A673 (cell line): Measurements from ENCODE around the gene HMGXB3. TPM values are rescaled to one million over a fixed set of nuclear protein-coding genes. Genes with fewer than 3 reads are reported as not detected.

Experiments used
- BruUV-seq: library from RNA; stranded (reverse); fragments of 400-500 nt; replicated peaks from 2 replicates; lab custom pipeline; 2021; lab: Mats Ljungman, UMichigan
- CTCF ChIA-PET: fragments of 300-600 bp; sonication (Branson Sonifier 250); formaldehyde crosslinking; loops from one replicate; lab custom pipeline; 2022; ENCODE audit warnings: antibody characterized with exemption; lab: Charles Lee
- POLR2A ChIA-PET: fragments of 300-600 bp; sonication (Branson Sonifier 250); formaldehyde crosslinking; loops from one replicate; lab custom pipeline; 2022; ENCODE audit warnings: antibody characterized with exemption; ENCODE audit not compliant: low non-redundant PET; lab: Charles Lee
- DNase-seq: peaks from one replicate; pipeline ENCODE4 v3.0.0-alpha.2; 2015; ENCODE audit warnings: low spot score
- H3K27ac ChIP-seq: fragments of 200-600 bp; sonication (generic); 2 replicates; pipeline ENCODE4 v1.5.1; 2016; ENCODE audit warnings: mixed run types, low read depth, mild to moderate bottlenecking, mixed read lengths, antibody characterized with exemption, low read length; ENCODE audit not compliant: poor library complexity, severe bottlenecking
- H3K27me3 ChIP-seq: fragments of 200-600 bp; sonication (generic); replicated peaks from 2 replicates; pipeline ENCODE4 v1.6.1; 2017; ENCODE audit warnings: mixed run types, low read depth, mild to moderate bottlenecking, mixed read lengths, antibody characterized with exemption, low read length; ENCODE audit not compliant: insufficient read depth, poor library complexity
- H3K36me3 ChIP-seq: fragments of 200-600 bp; sonication (generic); 2 replicates; pipeline ENCODE4 v1.6.1; 2016; ENCODE audit warnings: mixed run types, mild to moderate bottlenecking, mixed read lengths, antibody characterized with exemption, low read length; ENCODE audit not compliant: insufficient read depth, poor library complexity, severe bottlenecking
- H3K4me1 ChIP-seq: fragments of 200-600 bp; sonication (generic); 2 replicates; pipeline ENCODE4 v1.6.1; 2017; ENCODE audit warnings: mixed run types, mild to moderate bottlenecking, mixed read lengths, antibody characterized with exemption, low read length; ENCODE audit not compliant: insufficient read depth, poor library complexity, severe bottlenecking
- H3K4me3 ChIP-seq: fragments of 200-600 bp; sonication (generic); 2 replicates; pipeline ENCODE4 v1.5.1; 2016; ENCODE audit warnings: low read depth, mixed run types, mild to moderate bottlenecking, mixed read lengths, low read length; ENCODE audit not compliant: poor library complexity, severe bottlenecking
- H3K9me3 ChIP-seq: fragments of 200-600 bp; sonication (generic); 2 replicates; pipeline ENCODE4 v1.6.1; 2016; ENCODE audit warnings: mixed run types, low read depth, mild to moderate bottlenecking, mixed read lengths, antibody characterized with exemption, low read length; ENCODE audit not compliant: poor library complexity, severe bottlenecking
- EZH2 ChIP-seq: fragments of 200-600 bp; sonication (generic); IDR thresholded peaks from 2 replicates; pipeline ENCODE4 v1.6.1; 2017; ENCODE audit warnings: borderline replicate concordance, low read depth, mild to moderate bottlenecking, mixed read lengths, antibody characterized with exemption, low read length; ENCODE audit not compliant: poor library complexity, severe bottlenecking
- intact Hi-C: fragments of 100-400 bp; cut with micrococcal nuclease; formaldehyde crosslinking; loops from one replicate; pipeline ENCODE4 v1.10.0; 2022; ENCODE audit not compliant: unreplicated experiment
- total RNA-seq: library from RNA; stranded (reverse); gene quantifications from 2 replicates; pipeline ENCODE4 v1.2.3, GENCODE V29; 2021
- TF ChIP-seq, protein P1 (sequence below): fragments of 300-800, 200-600 bp; sonication (generic); conservative IDR thresholded peaks from 2 replicates; pipeline ENCODE4 v1.5.1; 2017; ENCODE audit warnings: low read depth, mild to moderate bottlenecking, antibody characterized with exemption, low read length, moderate library complexity, mixed read lengths

The HMGXB3 gene
- total RNA-seq, 1 experiment from 2014 or later: 52.6 TPM

GRCh38 chr5:150009671-150010387 is 9.3 kb downstream of the HMGXB3 start:
- H3K27me3 ChIP-seq: no peaks in the 10 kb centered on the region
- ChIA-PET POLR2A (interaction anchor here (0.7 kb wide), 2 partner anchors 12 to 72 kb away, joined by 3 to 5 read pairs; no protein-coding TSS in a partner anchor), CTCF (no interaction called here)
- H3K4me1 ChIP-seq: no peaks in the 10 kb centered on the region
- no peak overlapping the region for H3K4me3 ChIP-seq
- no peak overlapping the region for H3K27ac ChIP-seq
- intact Hi-C loops: no loop called here
- no TSS peak for BruUV-seq
- TF ChIP-seq EZH2: no peak
- TF ChIP-seq, protein P1, sequence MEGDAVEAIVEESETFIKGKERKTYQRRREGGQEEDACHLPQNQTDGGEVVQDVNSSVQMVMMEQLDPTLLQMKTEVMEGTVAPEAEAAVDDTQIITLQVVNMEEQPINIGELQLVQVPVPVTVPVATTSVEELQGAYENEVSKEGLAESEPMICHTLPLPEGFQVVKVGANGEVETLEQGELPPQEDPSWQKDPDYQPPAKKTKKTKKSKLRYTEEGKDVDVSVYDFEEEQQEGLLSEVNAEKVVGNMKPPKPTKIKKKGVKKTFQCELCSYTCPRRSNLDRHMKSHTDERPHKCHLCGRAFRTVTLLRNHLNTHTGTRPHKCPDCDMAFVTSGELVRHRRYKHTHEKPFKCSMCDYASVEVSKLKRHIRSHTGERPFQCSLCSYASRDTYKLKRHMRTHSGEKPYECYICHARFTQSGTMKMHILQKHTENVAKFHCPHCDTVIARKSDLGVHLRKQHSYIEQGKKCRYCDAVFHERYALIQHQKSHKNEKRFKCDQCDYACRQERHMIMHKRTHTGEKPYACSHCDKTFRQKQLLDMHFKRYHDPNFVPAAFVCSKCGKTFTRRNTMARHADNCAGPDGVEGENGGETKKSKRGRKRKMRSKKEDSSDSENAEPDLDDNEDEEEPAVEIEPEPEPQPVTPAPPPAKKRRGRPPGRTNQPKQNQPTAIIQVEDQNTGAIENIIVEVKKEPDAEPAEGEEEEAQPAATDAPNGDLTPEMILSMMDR: no peak
- DNase-seq: no peak
- peaks cover 93% of the 10 kb centered on the region for H3K36me3 ChIP-seq
- H3K9me3 ChIP-seq: no peaks in the 10 kb centered on the region

DNA sequence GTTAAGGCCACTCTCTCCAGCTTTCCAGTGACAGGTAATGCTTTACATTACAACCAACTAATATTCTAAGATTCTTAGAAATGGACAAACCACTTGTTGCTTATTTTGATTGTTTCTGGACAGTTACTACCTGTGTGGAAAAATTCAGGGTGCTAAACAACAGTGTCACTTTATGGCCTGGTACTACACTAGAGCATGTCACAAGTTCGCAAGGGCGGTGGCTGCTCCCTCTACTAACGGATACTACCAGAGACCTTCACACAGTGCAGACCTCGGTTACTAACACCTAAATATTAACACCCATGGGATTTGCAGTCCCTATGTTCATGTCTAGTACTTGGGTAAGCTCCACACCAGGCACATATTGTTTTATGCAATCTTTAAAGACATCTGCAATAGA is 13.4 kb downstream of the HMGXB3 start:
- intact Hi-C loops: no loop called here
- Histone ChIP-seq H3K4me1 (no peaks in the 10 kb centered on the region), H3K9me3 (peaks cover 16% of the 10 kb centered on the region), H3K27me3 (no peaks in the 10 kb centered on the region), H3K36me3 (peaks cover 97% of the 10 kb centered on the region), H3K27ac (no peak overlapping the region), H3K4me3 (no peak overlapping the region)
- ChIA-PET CTCF (no interaction called here), POLR2A (no interaction called here)
- DNase-seq: no peak
- no TSS peak for BruUV-seq
- TF ChIP-seq, protein P1: no peak
- TF ChIP-seq EZH2: no peak

DNA sequence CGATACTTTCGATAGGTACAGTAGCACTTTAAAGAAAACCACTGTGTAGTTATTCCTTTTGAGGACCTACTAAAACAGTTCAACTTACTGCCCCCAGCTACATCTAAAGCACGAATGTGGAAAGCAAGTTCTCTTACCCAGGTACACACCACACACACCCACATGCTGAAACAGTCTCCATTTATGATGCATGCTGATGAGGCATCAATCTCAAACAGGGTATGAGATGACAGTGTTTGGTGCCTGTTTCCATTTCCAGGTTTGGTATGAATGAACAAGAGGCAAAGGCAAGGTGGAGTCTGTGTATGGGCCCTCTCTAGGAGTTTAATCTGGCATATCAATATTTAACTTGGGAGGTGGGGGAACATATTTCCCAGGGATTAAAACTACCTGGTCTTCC is 13.9 kb downstream of the HMGXB3 start:
- no TSS peak for BruUV-seq
- Histone ChIP-seq H3K27ac (no peak overlapping the region), H3K36me3 (peaks cover 97% of the 10 kb centered on the region), H3K4me1 (no peaks in the 10 kb centered on the region), H3K4me3 (no peak overlapping the region), H3K27me3 (no peaks in the 10 kb centered on the region), H3K9me3 (peaks cover 16% of the 10 kb centered on the region)
- TF ChIP-seq EZH2: no peak
- TF ChIP-seq, protein P1: no peak
- ChIA-PET POLR2A (no interaction called here), CTCF (no interaction called here)
- no peak for DNase-seq
- intact Hi-C loops: no loop called here
